ENCODE results near the gene KLHL21. TPM values are rescaled to one million over a fixed set of nuclear protein-coding genes. Genes with fewer than 3 reads are reported as not detected.
A peak's percentile ranks its signal among the peaks of the same experiment; 100 is the strongest.

The KLHL21 gene
- total and polyA plus RNA-seq, 9 of the 15 experiments (the other 6 are each of a cell fraction or from before 2014, with no cell fraction given) = 2.1 to 42.1 (median 17.5) TPM

- TF ChIP-seq, protein P1, sequence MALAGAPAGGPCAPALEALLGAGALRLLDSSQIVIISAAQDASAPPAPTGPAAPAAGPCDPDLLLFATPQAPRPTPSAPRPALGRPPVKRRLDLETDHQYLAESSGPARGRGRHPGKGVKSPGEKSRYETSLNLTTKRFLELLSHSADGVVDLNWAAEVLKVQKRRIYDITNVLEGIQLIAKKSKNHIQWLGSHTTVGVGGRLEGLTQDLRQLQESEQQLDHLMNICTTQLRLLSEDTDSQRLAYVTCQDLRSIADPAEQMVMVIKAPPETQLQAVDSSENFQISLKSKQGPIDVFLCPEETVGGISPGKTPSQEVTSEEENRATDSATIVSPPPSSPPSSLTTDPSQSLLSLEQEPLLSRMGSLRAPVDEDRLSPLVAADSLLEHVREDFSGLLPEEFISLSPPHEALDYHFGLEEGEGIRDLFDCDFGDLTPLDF (CRISPR knock-in tag; IDR thresholded peaks at IDR 0.05) = peak; percentile 83
- TF ChIP-seq CCNT2 (IDR thresholded peaks at IDR 0.05; ENCODE audit: borderline replicate concordance, extremely low read depth, insufficient read length, low read depth, low read length) = peak; percentile 73
- TF ChIP-seq FOXA3 (CRISPR knock-in tag; conservative IDR thresholded peaks at IDR 0.05 in 1 of 2, IDR thresholded peaks at IDR 0.05 in 1 of 2) = peak in 1 of 2 experiments; percentile 15; a peak in 1 of 4 replicates
- TF ChIP-seq PKNOX1 (IDR thresholded peaks at IDR 0.05) = peak; percentile 66; the same call in 1 of the 2 replicates
- TF ChIP-seq MEIS2 (IDR thresholded peaks at IDR 0.05; ENCODE audit: partially characterized antibody) = no peak
- TF ChIP-seq, protein P2, sequence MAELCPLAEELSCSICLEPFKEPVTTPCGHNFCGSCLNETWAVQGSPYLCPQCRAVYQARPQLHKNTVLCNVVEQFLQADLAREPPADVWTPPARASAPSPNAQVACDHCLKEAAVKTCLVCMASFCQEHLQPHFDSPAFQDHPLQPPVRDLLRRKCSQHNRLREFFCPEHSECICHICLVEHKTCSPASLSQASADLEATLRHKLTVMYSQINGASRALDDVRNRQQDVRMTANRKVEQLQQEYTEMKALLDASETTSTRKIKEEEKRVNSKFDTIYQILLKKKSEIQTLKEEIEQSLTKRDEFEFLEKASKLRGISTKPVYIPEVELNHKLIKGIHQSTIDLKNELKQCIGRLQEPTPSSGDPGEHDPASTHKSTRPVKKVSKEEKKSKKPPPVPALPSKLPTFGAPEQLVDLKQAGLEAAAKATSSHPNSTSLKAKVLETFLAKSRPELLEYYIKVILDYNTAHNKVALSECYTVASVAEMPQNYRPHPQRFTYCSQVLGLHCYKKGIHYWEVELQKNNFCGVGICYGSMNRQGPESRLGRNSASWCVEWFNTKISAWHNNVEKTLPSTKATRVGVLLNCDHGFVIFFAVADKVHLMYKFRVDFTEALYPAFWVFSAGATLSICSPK (IDR thresholded peaks at IDR 0.05; ENCODE audit: borderline replicate concordance) = no peak
- no peak for TF ChIP-seq CREBBP (IDR thresholded peaks at IDR 0.05; ENCODE audit: low read depth, low read length)
- no peak for TF ChIP-seq NFATC3 (IDR thresholded peaks at IDR 0.05)
- peak; percentile 92 for TF ChIP-seq PHF8 (IDR thresholded peaks at IDR 0.05; ENCODE audit: borderline replicate concordance, low read length)
- peak; percentile 73 for TF ChIP-seq SMAD1 (IDR thresholded peaks at IDR 0.05; ENCODE audit: low read depth, low read length, partially characterized antibody)
- TF ChIP-seq ZNF830 (CRISPR knock-in tag; IDR thresholded peaks at IDR 0.05) = 0 out of 2 replicates have a peak, but pooled peaks have one; percentile 35
- no peak for TF ChIP-seq HIVEP1 (CRISPR knock-in tag; IDR thresholded peaks at IDR 0.05)
- TF ChIP-seq RBBP5 (IDR thresholded peaks at IDR 0.05; ENCODE audit: borderline replicate concordance, insufficient read depth, low read length, poor library complexity, severe bottlenecking) = peak; percentile 62
- TF ChIP-seq ZZZ3 (IDR thresholded peaks at IDR 0.05) = no peak
- TF ChIP-seq TFAM (CRISPR knock-in tag; conservative IDR thresholded peaks at IDR 0.05) = no peak
- no peak for TF ChIP-seq HDAC6 (IDR thresholded peaks at IDR 0.05; ENCODE audit: low read depth, low read length)
- TF ChIP-seq SP2 (IDR thresholded peaks at IDR 0.05; ENCODE audit: extremely low read depth, low read depth, low read length, poor library complexity, severe bottlenecking) = peak; percentile 48
- no peak for TF ChIP-seq TEAD4 (IDR thresholded peaks at IDR 0.05; ENCODE audit: low read length)
- 0 out of 2 replicates have a peak, but pooled peaks have one; percentile 2 for TF ChIP-seq TEAD4 (CRISPR knock-in tag; IDR thresholded peaks at IDR 0.05; ENCODE audit: borderline replicate concordance)
- TF ChIP-seq NUFIP1 (IDR thresholded peaks at IDR 0.05; ENCODE audit: partially characterized antibody) = no peak
- TF ChIP-seq BMI1 (IDR thresholded peaks at IDR 0.05; ENCODE audit: low read length) = peak; percentile 69; the same call in 1 of the 2 replicates
- no peak; the same call in 1 of the 2 replicates for TF ChIP-seq ZBTB1 (CRISPR knock-in tag; IDR thresholded peaks at IDR 0.05; ENCODE audit: borderline replicate concordance, low read depth)
- peak; percentile 53; the same call in 1 of the 2 replicates for TF ChIP-seq HCFC1 (IDR thresholded peaks at IDR 0.05; ENCODE audit: low read depth, low read length)
Observed at GRCh38 chr1:6579374-6580118, 23.1 kb downstream of the KLHL21 start, which contains the start of gene ZBTB48 (continued).
